H9 (cell line): Measurements from ENCODE around the gene TDRD7. TPM values are rescaled to one million over a fixed set of nuclear protein-coding genes. Genes with fewer than 3 reads are reported as not detected.

Source experiments
- DNase-seq: peaks from one replicate; pipeline ENCODE4 v3.0.0-alpha.2; 2017
- H2AFZ ChIP-seq: one replicate; pipeline ENCODE4 v1.6.1; 2013; ENCODE audit warnings: mild to moderate bottlenecking, low read length, control low read depth, moderate library complexity
- H2AK5ac ChIP-seq: 2 replicates; pipeline ENCODE4 v1.6.1; 2013; ENCODE audit warnings: low read length, control low read depth, mixed read lengths; ENCODE audit not compliant: insufficient read length
- H2BK120ac ChIP-seq: one replicate; pipeline ENCODE4 v1.6.1; 2013; ENCODE audit warnings: low read depth, mild to moderate bottlenecking, low read length, control low read depth, inconsistent platforms; ENCODE audit not compliant: poor library complexity, severe bottlenecking
- H2BK12ac ChIP-seq: 2 replicates; pipeline ENCODE4 v1.6.1; 2013; ENCODE audit warnings: low read length, control low read depth, mixed read lengths, low read depth; ENCODE audit not compliant: insufficient read length
- H2BK15ac ChIP-seq: 2 replicates; pipeline ENCODE4 v1.6.1; 2013; ENCODE audit warnings: low read depth, low read length, control low read depth
- H2BK20ac ChIP-seq: one replicate; pipeline ENCODE4 v1.6.1; 2013; ENCODE audit warnings: low read depth, mild to moderate bottlenecking, low read length, control low read depth, inconsistent platforms; ENCODE audit not compliant: poor library complexity, severe bottlenecking
- H2BK5ac ChIP-seq: 2 replicates; pipeline ENCODE4 v1.6.1; 2013; ENCODE audit warnings: low read length, control low read depth, mixed read lengths; ENCODE audit not compliant: insufficient read length
- H3K14ac ChIP-seq: 2 replicates; pipeline ENCODE4 v1.6.1; 2013; ENCODE audit warnings: low read length, control low read depth; ENCODE audit not compliant: insufficient read depth
- H3K18ac ChIP-seq: 2 replicates; pipeline ENCODE4 v1.6.1; 2013; ENCODE audit warnings: low read depth, mild to moderate bottlenecking, mixed read lengths, low read length, control low read depth; ENCODE audit not compliant: insufficient read length
- H3K23ac ChIP-seq: 2 replicates; pipeline ENCODE4 v1.6.1; 2013; ENCODE audit warnings: low read length, control low read depth, mixed read lengths, low read depth; ENCODE audit not compliant: insufficient read length
- H3K23me2 ChIP-seq: 2 replicates; pipeline ENCODE4 v1.6.1; 2013; ENCODE audit warnings: low read depth, mild to moderate bottlenecking, mixed read lengths, low read length, control low read depth; ENCODE audit not compliant: insufficient read length, poor library complexity, severe bottlenecking
- H3K27ac ChIP-seq: 2 replicates; pipeline ENCODE4 v1.5.1; 2013; ENCODE audit warnings: low read length, control low read depth, mixed read lengths, low read depth; ENCODE audit not compliant: insufficient read length
- H3K27me3 ChIP-seq: 2 replicates; pipeline ENCODE4 v1.6.1; 2013; ENCODE audit warnings: low read length, control low read depth, inconsistent platforms; ENCODE audit not compliant: insufficient read depth
- H3K4ac ChIP-seq: 2 replicates; pipeline ENCODE4 v1.6.1; 2013; ENCODE audit warnings: low read depth, mild to moderate bottlenecking, control low read depth, inconsistent platforms, low read length, moderate library complexity
- H3K4me1 ChIP-seq: 2 replicates; pipeline ENCODE4 v1.6.1; 2013; ENCODE audit warnings: low read length, control low read depth, inconsistent platforms; ENCODE audit not compliant: insufficient read depth
- H3K4me2 ChIP-seq: 2 replicates; pipeline ENCODE4 v1.6.1; 2013; ENCODE audit warnings: low read length, control low read depth, mixed read lengths; ENCODE audit not compliant: insufficient read length, insufficient read depth
- H3K56ac ChIP-seq: 2 replicates; pipeline ENCODE4 v1.6.1; 2013; ENCODE audit warnings: low read depth, mild to moderate bottlenecking, mixed read lengths, low read length, control low read depth; ENCODE audit not compliant: insufficient read length
- H3K79me1 ChIP-seq: 2 replicates; pipeline ENCODE4 v1.6.1; 2013; ENCODE audit warnings: low read depth, mild to moderate bottlenecking, moderate library complexity, low read length, control low read depth, inconsistent platforms; ENCODE audit not compliant: insufficient read depth, poor library complexity, severe bottlenecking
- H3K79me2 ChIP-seq: 2 replicates; pipeline ENCODE4 v1.6.1; 2013; ENCODE audit warnings: low read length, control low read depth, inconsistent platforms; ENCODE audit not compliant: insufficient read depth
- H3K9ac ChIP-seq: 2 replicates; pipeline ENCODE4 v1.6.1; 2013; ENCODE audit warnings: low read length, control low read depth, mixed read lengths; ENCODE audit not compliant: insufficient read length; ENCODE audit errors: extremely low read depth
- H3K9me3 ChIP-seq: one replicate; pipeline ENCODE4 v1.6.1; 2013; ENCODE audit warnings: low read depth, low read length, inconsistent platforms; ENCODE audit not compliant: control insufficient read depth
- H3T11ph ChIP-seq: one replicate; pipeline ENCODE4 v1.6.1; 2013; ENCODE audit warnings: mild to moderate bottlenecking, low read length, control low read depth, inconsistent platforms
- H4K20me1 ChIP-seq: one replicate; pipeline ENCODE4 v1.6.1; 2013; ENCODE audit not compliant: control insufficient read depth, insufficient read length, insufficient read depth
- H4K5ac ChIP-seq: 2 replicates; pipeline ENCODE4 v1.6.1; 2013; ENCODE audit warnings: low read depth, mild to moderate bottlenecking, mixed read lengths, low read length, control low read depth; ENCODE audit not compliant: insufficient read length
- H4K8ac ChIP-seq: replicated peaks from 2 replicates; pipeline ENCODE4 v1.6.1; 2013; ENCODE audit warnings: low read length, control low read depth, mixed read lengths, low read depth; ENCODE audit not compliant: insufficient read length
- H4K91ac ChIP-seq: 2 replicates; pipeline ENCODE4 v1.6.1; 2013; ENCODE audit warnings: low read depth, mild to moderate bottlenecking, moderate library complexity, mixed read lengths, low read length, control low read depth; ENCODE audit not compliant: insufficient read length
- H3K27ac Mint-ChIP-seq, 3 experiments: 2 replicates in 2 of 3; 3 replicates in 1 of 3; pipeline ENCODE4 v1.8.0; 2020 to 2021; ENCODE audit warnings: mixed read lengths in 3 of 3, mild to moderate bottlenecking in 1 of 3, moderate library complexity in 1 of 3
- H3K27me3 Mint-ChIP-seq: 2 replicates; pipeline ENCODE4 v1.8.0; 2021; ENCODE audit warnings: low read depth, mild to moderate bottlenecking, moderate library complexity, mixed read lengths
- H3K36me3 Mint-ChIP-seq, 3 experiments: 2 replicates in 2 of 3; 3 replicates in 1 of 3; pipeline ENCODE4 v1.8.0; 2020 to 2021; ENCODE audit warnings: low read depth in 3 of 3, mixed read lengths in 3 of 3; ENCODE audit not compliant: insufficient read depth in 1 of 3
- H3K4me1 Mint-ChIP-seq, 2 experiments: 2 replicates each; pipeline ENCODE4 v1.8.0; 2020; ENCODE audit warnings: mixed read lengths in 2 of 2
- H3K4me3 Mint-ChIP-seq, 2 experiments: 2 replicates in 1 of 2; 3 replicates in 1 of 2; pipeline ENCODE4 v1.8.0; 2020 to 2021; ENCODE audit warnings: mild to moderate bottlenecking in 2 of 2, mixed read lengths in 2 of 2, moderate library complexity in 1 of 2
- H3K9me3 Mint-ChIP-seq, 2 experiments: 2 replicates in 1 of 2; 3 replicates in 1 of 2; pipeline ENCODE4 v1.8.0; 2020; ENCODE audit warnings: mild to moderate bottlenecking in 2 of 2, mixed read lengths in 2 of 2, moderate library complexity in 1 of 2
- total RNA-seq: library from RNA; stranded (reverse); gene quantifications from 2 replicates; pipeline ENCODE4 v1.2.1, GENCODE V29; 2021
- TF ChIP-seq, protein P1 (sequence below): fragments of 200-600 bp; sonication (generic); conservative IDR thresholded peaks from 3 replicates; pipeline ENCODE4 v1.8.0; 2021; ENCODE audit warnings: antibody characterized with exemption, mild to moderate bottlenecking

TDRD7 gene
- total RNA-seq, 1 experiment from 2014 or later = 5.1 TPM

DNA sequence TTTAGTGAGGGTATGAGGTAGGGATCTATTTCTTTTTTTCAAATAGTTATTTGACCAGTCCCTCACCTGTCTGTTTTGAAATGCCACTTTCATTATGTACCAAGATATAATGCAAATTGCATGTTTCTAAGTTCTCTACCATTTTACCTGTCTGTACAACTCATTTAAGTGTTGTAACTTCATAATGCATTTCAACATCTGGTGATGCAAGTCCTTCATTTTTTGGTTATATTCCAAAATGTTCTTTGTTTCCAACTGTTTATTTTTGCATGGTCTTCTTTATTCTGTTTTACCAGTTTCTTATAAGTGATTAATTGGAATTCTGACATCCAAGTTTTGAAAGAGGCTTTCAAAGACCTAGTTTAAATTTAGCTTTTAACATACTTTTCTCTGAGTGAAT, 26.8 kb downstream of the TDRD7 start:
- Histone ChIP-seq H3K23me2 (no peaks in the 10 kb centered on the region), H3K4me2 (no peak overlapping the region), H4K8ac (no peak overlapping the region), H2AFZ (no peak overlapping the region), H3K23ac (no peak overlapping the region), H3K9me3 (no peaks in the 10 kb centered on the region), H2BK15ac (no peak overlapping the region), H3T11ph (no peak overlapping the region), H3K79me1 (no peaks in the 10 kb centered on the region), H2BK20ac (no peak overlapping the region), H4K20me1 (no peaks in the 10 kb centered on the region), H3K79me2 (no peaks in the 10 kb centered on the region), H2BK120ac (no peak overlapping the region), H4K5ac (no peak overlapping the region), H3K14ac (no peak overlapping the region), H3K27me3 (no peaks in the 10 kb centered on the region), H2BK5ac (no peak overlapping the region), H3K56ac (no peak overlapping the region), H3K9ac (no peak overlapping the region), H3K4me1 (no peaks in the 10 kb centered on the region), H4K91ac (no peak overlapping the region), H2AK5ac (no peak overlapping the region), H3K4ac (no peak overlapping the region), H2BK12ac (no peak overlapping the region), H3K27ac (no peak overlapping the region), H3K18ac (no peak overlapping the region)
- no peak for DNase-seq
- Mint-ChIP-seq H3K27ac (no peak overlapping the region), H3K36me3 (no peaks in the 10 kb centered on the region), H3K4me3 (no peak overlapping the region), H3K4me1 (peaks cover 8 to 17% of the 10 kb centered on the region in 2 experiments), H3K9me3 (no peaks in the 10 kb centered on the region), H3K27me3 (no peaks in the 10 kb centered on the region)
- TF ChIP-seq, protein P1, sequence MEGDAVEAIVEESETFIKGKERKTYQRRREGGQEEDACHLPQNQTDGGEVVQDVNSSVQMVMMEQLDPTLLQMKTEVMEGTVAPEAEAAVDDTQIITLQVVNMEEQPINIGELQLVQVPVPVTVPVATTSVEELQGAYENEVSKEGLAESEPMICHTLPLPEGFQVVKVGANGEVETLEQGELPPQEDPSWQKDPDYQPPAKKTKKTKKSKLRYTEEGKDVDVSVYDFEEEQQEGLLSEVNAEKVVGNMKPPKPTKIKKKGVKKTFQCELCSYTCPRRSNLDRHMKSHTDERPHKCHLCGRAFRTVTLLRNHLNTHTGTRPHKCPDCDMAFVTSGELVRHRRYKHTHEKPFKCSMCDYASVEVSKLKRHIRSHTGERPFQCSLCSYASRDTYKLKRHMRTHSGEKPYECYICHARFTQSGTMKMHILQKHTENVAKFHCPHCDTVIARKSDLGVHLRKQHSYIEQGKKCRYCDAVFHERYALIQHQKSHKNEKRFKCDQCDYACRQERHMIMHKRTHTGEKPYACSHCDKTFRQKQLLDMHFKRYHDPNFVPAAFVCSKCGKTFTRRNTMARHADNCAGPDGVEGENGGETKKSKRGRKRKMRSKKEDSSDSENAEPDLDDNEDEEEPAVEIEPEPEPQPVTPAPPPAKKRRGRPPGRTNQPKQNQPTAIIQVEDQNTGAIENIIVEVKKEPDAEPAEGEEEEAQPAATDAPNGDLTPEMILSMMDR = no peak
